GM12872 (cell line): ENCODE data around the gene FRAS1.

Experiments
- CTCF ChIP-seq: IDR thresholded peaks from 3 replicates; pipeline ENCODE4 v1.5.1; 2011; ENCODE audit warnings: low read depth, mild to moderate bottlenecking, low read length, moderate library complexity; ENCODE audit not compliant: insufficient read depth

The FRAS1 gene

GRCh38 chr4:78484574-78484973, 427.5 kb downstream of the FRAS1 start:
- TF ChIP-seq CTCF, result no peak

GRCh38 chr4:78493731-78494130, 436.6 kb downstream of the FRAS1 start:
- no peak for TF ChIP-seq CTCF

- no peak for TF ChIP-seq CTCF
Observed at GRCh38 chr4:78496021-78496643, 439.0 kb downstream of the FRAS1 start.

GRCh38 chr4:78509043-78509442, 451.9 kb downstream of the FRAS1 start:
- no peak for TF ChIP-seq CTCF

DNA sequence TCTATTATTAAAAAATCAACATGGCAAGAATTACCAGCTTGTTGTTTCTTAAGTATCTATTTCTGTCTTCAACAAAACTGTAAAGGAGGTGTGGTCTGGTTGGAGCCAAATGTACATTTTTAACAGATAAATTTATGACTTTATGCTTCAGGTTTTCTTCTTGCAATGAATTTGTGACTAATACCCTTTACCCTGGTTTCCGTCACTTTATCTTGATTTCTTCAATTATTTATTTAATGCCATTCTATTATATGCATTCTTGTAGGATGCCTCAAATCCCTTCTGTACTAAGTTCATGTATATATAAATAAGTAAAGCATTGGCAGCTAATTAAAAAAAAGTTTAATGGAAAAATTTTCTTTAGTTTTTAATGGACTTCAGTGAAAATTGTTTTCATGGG, 453.0 kb downstream of the FRAS1 start:
- TF ChIP-seq CTCF, result no peak

GRCh38 chr4:78510681-78511080, 453.6 kb downstream of the FRAS1 start:
- TF ChIP-seq CTCF, result no peak

DNA sequence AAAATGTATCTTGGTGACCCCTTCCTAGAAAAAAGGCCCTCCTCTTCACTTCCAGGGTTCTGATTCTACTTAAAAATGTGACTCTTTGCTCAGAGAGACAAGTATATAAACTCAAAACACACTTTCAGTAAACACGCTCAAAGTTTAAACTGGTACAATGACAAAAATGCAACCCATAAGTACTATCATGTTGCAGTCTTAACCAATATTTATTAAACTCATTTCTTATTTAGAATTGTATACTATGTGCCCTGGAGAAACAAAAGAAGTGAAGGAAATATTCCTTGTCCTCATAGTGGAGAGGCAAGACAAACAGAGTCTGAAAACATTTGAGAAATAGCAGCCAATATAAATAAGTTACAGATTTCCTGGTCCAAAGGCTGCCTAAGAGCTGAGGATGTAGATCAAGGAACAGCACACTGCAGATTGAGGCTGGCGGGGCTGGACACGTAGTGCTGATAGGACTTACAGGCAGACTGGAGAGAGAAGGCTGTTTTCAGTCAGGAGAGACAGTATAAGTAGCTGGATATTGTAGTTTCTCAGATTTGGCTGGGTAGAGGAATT, 455.3 kb downstream of the FRAS1 start:
- TF ChIP-seq CTCF, result no peak
